ENCODE measurements around the gene UNC45A.
"Not testable (repeated sequence)": the region's sequence is repeated elsewhere in the genome, so short reads cannot be mapped to it uniquely, and the experiment has no call there.

The UNC45A gene

DNA sequence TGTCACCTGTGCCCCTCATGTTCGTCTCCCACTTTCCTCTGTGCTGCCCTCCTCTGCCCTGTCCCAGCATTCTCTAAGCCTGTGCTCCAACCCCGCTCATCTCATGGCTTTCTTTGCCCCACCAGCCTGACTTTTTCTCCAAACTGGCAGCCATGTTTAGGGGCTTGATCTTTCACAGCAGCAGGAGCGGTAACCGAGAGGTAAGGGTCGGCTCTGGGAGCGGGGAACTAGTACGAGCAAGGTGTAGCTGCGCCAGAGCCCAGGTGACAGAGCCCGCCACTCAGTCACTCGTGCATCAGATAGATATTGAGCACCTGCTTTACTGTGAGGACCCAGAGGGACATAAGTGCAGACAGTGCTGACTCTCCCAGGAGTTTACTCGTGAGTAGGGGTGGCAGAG lies 18.6 kb upstream of the UNC45A start:
- no peak for DNase-seq

DNA sequence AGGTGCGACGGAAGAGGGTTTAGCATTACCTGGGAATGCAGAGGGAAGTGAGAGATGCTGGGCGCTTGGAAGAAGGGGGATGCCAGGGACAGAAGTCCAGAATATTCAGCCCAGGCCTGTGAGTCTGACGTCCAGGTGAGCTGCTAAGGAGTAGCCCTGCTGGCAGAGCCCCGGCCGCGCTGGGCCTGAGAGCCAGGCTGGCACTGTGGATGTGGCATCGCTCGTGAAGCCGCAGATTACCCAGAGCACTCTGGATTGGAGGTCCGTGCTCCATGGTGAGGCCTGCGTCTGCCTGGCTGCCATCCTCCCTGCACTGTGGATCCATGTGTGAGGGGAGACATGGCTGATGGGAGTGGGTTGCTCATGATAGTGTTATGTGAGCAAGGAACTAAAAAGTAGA lies 17.5 kb upstream of the UNC45A start:
- DNase-seq, result no peak

DNA sequence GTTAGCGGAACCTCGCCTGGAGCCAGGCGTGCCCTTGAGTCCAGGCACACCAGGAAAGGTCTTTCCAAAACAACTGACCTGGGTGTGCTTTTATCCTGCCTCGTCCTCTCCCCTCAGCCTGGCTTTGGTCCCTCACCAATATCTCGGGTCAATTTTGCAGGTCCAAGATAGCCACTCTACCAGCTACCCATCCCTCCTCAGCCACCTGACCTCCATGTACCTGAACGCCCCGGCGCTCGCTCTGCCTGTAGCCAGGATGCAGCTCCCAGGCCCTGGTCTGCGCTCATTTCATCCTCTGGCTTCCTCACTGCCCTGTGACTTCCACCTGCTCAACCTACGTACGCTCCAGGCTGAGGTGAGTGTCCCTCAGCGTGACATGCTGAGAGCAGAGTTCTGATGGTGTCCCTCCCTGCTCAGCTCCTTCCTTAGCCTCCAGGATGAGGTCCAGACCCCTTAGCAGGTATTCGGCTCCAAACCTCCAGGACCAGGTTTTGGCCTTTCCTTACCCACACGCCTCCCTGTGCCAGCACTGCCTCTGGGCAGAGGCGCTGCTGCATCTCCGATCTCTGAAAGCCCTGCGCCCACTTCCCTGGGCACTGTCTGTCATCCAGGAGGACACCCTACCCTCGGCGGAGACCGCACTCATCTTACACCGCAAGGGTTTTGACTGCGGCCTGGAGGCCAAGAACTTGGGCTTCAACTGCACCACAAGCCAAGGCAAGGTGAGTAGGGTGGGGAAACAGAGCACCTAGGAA lies 16.9 kb upstream of the UNC45A start:
- DNase-seq, result no peak

DNA sequence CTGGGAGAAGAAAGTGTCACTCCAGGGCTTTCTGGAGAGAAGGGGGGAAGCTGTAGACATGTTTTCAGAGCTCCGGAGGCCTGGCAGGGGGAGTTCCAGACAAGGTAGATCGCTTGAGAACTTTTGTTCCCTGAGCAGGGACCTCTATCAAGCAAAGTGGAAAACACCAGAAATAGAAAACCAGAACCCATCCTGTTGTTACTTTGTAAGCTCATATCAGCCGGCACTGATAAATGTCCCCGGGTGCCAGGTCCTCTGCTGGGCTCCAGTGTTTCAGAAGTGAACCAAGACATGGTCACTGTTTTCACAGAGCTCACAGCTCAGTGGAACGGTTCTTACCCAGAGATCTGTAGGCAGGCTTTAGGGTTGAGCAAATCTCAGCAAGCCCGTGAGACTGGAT lies 16.2 kb upstream of the UNC45A start:
- no peak for DNase-seq

DNA sequence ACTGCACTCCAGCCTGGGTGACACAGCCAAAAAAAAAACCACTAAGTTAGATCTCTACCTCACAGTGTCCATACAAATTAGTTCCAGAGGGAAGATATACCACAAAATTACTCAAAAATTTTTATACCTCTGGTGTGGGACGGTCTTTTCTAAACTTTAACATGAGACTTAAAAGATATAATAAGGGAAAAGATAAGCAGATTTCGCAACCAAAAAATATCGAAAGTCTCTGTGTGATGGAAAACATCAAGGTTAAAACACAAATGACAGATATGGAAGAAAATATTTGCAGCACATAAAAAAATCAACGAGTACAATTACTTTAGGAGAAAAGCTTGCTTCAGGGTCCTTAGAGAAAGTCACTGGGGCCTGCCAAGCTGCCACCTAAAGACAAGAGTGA lies 13.2 kb upstream of the UNC45A start:
- no peak for DNase-seq

DNA sequence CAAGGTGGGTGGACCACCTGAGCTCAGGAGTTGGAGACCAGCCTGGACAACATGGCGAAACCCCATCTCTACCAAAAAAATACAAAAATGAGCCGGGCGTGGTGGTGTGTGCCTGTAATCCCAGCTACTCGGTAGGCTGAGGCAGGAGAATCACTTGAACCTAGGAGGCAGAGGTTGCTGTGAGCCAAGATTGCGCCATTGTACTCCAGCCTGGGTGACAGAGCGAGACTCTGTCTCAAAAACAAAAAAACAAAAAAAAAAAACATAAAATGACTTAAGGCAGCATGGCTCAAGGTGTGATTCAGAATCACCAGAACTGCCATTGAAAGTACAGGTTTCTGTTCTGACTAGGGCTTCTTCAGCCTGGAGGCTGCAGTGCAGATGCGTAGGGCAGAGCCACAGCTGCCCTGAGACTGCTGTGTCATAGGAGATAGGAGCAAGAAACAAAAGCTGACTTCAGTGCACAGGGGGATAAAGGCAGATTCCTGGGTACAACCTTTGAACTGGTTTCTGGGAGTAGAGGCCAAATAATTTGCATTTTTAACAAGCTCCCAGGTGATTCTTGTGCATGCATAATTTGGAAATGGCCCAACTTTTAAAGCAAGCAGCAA lies 12.3 kb upstream of the UNC45A start:
- DNase-seq, result not testable (repeated sequence)

DNA sequence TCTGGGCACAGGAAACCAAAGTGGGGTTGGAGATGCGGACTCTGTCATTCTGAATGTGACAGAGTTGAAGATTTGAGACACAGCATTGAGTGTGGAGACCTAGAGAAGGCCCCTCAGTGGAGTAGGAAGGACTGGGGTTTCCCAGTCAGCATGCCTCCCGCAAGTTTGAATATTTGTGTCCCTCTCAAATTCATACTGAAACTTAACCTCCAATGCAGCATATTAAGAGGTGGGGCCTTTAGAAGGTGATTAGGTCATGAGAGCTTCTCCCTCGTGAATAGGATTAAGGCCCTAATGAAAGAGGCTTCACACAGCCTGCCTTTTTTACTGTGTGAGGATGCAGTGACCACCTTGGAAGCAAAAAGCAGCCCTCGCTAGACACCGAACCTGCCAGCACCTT lies 10.7 kb upstream of the UNC45A start:
- DNase-seq, result no peak

DNA sequence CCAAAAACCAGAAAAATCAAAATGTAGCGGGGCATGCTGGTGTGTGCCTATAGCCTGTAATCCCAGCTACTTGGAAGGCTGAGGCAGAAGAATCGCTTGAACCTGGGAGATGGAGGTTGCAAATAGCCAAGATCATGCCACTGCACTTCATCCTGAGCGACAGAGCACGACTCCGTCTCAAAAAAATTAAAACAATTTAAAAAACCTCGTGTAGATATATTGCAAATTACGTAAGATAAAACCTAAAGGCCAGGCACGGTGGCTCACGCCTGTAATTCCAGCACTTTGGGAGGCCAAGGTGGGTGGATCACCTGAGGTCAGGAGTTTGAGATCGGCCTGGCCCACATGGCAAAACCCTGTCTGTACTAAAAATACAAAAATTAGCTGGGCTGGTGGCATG lies 8.3 kb upstream of the UNC45A start:
- not testable (repeated sequence) for DNase-seq

DNA sequence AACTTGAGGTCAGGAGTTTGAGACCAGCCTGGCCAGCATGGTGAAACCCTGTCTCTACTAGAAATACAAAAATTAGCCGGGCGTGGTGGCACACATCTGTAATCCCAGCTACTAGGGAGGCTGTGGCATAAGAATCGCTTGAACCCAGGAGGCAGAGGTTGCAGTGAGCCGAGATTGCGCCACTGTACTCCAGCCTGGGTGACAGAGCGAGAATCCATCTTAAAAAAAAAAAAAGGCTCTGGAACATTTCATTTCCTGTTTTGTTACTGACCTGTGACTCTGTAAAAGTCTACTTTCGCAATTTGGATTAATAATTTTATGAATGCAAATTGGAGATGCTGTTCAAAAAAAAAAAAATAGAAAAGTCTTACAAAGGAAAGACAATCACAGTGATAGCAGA lies 7.0 kb upstream of the UNC45A start:
- not testable (repeated sequence) for DNase-seq

DNA sequence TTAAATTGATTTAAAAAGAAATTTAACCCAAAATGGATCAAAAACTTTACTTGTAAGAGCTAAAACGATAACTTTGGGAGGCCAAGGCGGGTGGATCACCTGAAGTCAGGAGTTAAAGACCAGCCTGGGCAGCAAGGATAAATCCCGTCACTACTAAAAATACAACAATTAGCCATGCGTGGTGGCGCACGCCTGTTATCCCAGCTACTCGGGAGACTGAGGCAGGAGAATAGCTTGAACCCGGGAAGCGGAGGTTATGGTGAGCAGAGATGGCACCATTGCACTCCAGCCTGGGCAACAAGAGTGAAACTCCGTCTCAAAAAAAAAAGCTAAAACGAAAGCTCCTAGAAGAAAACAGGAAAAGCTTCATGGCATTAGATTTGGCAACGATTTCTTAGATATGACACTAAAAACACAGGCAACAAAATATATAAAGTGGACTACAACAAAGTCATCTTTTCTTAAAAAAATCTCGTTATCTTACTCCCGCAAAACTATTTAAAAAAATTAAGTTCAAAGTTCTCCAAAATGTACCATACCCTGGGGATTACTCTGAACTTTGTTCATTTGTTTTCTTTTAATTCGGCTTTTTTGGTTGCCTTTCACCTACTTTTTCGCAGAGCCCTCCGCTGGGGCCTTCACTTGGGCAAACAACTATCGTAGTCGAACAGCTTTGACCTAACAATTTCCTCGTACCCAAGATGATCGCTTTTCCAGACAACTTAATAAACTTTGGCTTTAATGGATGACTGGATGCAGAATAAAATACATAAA lies 5.7 kb upstream of the UNC45A start:
- no peak for DNase-seq

DNA sequence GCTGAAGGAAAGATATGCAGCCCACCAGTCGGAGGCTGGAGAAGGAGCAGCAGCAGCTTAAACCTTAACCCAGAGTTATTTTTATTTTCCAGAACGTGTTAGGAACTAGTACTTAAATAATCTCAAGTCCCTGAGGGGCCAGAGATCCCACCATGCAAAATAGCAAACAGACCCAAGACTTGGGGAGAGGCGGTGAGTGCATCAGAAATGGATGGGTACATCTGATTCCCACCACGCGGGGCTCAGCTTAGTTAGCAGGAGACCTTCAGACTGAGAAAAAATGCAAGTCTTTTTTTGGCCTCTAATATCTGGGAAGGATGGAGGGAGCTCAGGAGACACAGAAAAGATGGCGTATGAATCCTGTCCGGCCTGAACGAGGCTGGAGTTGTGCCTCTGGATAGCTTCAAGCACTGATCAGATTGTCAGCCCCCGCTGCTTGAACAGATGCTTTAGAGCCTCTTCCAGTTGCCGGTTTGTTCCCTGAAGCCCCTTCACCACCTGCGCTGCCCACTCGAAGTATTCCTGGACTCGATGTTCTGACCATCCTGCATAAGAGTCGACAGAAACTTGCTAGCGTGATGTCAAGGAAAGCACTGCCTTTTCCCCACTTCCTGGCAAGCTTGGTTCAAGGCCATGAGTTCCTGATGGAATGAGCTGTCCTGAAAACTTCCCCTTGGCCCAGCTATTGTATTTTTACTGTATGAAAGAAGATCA lies 4.1 kb upstream of the UNC45A start:
- peak in 1 of 6 experiments; percentile 10 for DNase-seq

DNA sequence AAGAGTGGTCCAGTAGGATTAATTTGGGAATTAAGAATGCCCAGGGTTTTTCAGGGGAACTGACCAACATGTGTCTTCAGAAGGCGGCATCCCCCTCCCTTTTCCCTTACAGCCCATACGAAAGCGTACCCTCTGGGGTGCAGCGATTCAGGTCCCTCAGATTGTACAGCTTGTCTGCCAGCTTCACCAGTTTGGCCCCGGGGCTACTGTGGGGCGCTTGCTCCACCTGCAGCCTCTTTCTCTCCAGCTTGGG lies 3.6 kb upstream of the UNC45A start:
- DNase-seq, result no peak

DNA sequence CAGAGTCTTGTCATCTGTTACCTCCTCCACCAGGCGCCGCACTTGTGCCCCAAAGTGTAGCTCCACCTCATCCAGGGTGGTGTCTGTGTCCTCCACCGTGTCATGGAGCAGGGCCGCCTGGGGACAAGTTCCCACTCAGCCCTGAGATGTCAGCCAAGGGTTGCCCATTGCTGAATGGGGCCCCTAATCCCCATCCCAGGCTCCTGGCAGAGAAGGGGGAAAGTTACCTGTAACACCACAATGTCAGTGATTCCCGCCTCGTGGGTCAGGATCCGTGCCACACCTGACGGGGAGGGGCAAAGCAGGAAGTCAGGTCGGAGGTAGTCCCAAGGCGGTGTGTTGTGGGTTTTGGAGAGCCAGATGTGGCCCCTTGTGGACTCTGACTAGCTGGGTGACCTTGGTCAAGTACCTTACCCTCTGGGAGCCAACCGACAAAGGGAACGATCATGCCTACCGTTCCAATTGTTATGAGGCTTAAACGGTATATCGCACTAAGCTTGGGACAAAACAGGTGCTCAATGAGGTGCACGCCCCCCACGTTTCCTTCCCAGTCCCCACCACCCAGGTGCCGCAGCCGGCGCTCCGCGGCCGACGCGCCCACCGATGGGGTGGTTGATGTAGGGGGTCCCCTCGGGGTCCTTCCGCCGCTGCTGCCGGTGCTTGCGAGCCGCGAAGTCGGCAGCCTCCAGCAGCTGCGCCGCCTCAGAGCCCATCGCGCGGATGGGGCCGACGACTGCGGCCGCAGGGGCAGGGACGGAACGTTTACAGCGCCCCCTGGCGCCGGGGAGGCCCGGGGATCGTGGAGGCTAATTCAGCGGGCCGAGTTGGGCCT lies 3.0 kb upstream of the UNC45A start, which contains the start of gene HDDC3:
TSS of gene HDDC3 (minus strand) at position 722 of the 832 bp plus-strand sequence. CDS start at position 713, 9 bp downstream.
- peak; percentile 73 to 91 (median 84) for DNase-seq

DNA sequence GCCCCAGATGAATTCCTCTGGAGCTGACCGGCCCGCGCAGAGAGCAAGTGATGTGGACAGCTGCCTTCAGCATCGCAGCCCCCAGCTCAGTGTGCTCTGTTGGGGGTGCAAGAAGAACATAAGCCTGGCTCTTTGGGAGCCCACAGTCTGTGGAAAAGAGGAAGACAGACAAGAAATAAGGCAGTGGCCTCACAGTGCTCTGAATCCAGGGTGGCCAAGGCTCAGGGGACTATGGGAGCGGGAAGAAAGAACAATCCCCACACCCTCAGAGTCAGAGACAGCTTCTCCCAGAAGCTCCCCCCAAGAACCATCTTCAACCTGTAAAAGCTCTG lies 2.5 kb upstream of the UNC45A start:
- no peak for DNase-seq

DNA sequence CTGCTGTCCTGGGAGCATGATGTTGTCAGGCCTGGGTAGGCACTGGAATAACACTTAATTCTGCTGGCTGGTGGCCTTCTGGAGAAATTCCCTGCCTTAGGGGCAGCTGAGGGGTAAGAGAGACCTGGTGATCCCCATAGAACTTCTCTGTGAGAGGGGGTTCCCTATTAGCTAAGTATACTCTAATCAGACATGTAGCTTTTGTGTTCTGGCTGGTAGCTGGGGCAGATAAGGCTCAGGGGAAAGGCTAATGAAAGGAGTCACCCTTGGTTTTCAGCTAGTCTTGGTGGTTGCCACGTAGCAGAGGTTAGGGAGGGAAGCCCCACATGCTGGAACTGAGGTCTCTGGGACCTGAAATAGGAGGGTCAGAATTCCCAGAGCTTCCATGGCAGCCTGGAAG lies 1.8 kb upstream of the UNC45A start:
- DNase-seq, result peak in 1 of 6 experiments; percentile 3

DNA sequence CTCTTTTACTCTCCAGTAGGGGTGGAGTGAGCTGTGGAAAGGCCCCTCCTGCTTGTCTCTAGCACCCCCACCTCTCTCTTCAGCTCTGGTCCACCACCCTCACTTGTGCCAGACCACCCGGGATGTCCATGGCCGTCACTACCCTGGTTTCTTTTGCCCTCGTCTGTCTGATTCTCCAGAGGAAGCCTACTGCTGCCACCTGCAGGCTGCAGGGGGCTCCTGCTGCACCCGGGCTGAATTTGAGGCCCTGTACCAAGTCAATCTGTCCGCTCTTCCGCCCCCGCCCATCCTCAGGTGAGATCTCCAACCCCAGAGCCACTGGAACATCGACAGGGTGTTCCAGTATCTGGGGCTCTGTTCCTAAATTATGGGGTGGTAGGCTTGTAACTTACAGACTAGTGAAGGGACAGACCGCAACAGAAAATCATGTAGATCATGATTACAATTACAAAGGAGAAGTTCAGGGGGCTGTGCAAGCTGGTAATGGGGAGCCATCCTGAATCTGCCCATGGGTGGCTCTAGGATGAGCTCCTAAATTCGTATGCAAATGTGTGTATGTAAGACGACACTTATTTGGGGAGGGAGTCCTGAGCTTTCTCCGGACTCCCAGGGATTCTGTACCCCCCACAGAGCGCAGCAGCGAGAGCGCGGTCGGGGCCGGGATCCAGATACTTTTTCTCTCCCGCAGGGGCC lies 683 bp upstream of the UNC45A start:
- DNase-seq, result peak; percentile 61 to 80 (median 74)

DNA sequence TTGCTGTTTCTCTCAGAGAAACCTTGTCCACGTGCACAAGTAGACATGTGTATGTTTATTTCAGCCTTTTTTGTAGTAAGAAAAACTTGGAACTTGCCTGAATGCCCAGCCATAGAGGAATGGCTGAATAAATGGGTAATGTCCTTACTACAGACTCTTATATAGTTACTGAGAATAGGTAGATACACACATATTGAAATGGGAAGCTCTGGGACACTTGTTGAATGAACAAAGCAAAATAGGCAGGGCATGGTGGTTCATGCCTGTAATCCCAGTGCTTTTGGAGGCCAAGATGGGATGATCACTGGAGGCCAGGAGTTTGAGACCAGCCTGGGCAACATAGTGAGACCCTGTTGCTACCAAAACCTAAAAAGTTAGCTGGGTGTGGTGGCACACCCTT lies 1.7 kb downstream of the UNC45A start:
- DNase-seq, result no peak

DNA sequence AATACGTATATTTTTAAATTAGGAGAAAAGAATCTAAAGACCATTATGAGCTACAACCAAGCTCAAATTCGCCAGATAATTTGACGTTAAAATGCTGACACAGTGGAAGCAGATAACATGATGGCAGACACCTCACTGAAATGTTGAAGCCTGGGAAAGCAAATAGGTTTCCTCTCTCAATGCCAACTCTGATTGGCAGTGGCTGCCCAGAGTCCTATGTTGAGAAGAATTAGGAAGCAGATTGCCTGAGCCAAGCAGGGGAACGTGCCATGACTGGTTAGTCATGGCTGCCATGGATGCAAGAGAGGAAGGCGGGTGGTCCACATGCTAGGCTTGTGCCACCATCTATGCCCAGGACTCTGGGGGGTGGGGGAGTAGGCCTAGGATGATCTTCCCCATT lies 3.2 kb downstream of the UNC45A start:
- DNase-seq, result no peak

DNA sequence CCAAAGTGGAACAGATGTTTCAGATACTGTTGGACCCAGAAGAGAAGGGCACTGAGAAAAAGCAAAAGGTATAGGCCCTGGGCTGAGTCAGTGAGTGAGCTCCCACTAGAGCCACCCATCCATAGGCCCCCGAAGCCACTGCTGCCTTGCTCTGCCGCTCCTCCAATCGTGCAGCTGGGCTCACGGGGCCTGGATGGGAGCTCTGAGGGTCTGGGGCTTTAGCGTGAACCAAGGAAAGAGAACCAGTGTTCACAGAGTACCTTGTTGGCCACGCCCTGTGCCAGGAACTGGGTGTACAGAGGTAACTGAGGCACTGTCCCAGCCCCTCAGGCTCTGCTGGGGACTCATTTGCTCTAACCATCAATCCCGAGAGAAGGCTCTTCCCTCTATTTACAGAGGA lies 4.7 kb downstream of the UNC45A start:
- no peak for DNase-seq

DNA sequence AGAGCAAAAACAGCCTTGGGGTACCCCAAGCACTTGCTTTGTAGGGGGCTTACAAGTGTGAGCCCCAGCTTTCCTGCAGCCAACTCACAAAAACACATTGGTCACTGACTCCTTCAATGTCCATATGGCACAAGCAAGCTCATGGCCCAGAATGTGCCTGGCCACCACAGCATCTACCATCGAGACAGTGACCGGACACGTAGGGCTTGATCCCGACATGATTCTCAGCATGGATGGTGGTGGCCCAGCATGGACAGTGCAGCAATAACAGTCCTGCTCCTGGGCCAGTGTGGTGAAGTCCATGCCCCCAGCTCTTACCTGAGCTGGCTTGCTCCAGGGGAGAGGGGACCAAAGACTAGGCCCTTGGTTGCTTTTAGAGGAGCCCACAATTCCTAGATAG lies 6.0 kb downstream of the UNC45A start:
- no peak for DNase-seq

DNA sequence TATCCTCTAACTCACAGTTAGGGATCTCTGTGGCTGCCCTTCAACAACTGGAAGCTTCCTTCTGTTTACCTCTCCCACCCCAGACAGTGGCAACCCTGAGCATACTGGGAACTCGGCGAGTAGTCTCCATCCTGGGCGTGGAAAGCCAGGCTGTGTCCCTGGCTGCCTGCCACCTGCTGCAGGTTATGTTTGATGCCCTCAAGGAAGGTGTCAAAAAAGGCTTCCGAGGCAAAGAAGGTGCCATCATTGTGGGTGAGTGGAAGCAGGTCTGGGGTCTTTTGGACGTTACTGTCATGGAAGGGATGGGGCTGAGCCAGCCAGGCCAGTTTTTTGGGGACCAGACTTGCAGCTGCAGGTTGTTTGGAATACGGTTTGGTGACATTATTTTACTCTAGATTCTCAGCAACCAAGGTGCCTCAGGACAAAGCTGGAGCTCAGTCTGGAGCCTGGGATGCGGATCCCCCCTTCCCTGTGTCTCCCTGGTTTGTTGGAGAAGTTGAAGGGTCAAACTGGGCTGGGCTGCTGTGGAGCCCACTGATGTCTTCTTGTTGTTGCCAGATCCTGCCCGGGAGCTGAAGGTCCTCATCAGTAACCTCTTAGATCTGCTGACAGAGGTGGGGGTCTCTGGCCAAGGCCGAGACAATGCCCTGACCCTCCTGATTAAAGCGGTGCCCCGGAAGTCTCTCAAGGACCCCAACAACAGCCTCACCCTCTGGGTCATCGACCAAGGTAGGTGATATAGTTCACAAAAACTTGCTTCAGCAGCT lies 7.5 kb downstream of the UNC45A start:
- no peak for DNase-seq

Measured in stimulated activated naive CD4-positive, alpha-beta T cell (primary cell).